ENCODE measurements around the gene NABP2. TPM values are rescaled to one million over a fixed set of nuclear protein-coding genes. Genes with fewer than 3 reads are reported as not detected.

Gene NABP2
- polyA plus RNA-seq, 1 of the 3 experiments (the other 2 are of a cell fraction), result 49.3 TPM

DNA sequence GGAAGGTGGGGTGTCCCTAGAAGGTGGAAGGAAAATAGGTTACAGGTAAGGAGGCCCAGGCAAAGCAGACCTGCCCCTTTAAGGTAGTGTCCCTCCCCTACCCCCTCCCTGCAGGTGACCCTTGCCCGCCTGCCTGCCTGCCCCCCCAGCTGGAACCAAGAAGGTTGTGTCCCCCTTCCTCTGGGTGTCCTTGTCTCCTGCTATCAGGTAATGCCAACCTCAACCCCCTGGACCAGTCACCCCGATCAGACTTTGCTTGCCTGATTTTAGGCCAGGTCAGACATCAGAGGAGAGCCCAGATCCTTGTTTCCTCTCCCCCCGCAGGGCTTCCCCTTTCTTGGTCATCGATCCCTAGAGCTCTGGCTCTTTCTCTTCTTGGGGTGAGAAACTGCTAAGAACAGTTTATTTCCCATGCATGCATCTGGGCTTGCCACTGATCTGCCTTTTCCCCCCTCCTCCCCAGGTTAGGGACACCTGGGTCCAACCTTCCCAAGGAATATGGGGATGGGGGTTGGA is 5.8 kb downstream of the NABP2 start, which contains the start of gene SLC39A5:
TSS of gene SLC39A5 (plus strand) at position 136 of the 516 bp plus-strand sequence. CDS start 1,224 bp downstream, outside the sequence.
- Histone ChIP-seq H3K4me3 (ENCODE audit: low read depth in 2 of 2, low read length in 1 of 2) (no peak within 1 kb of the TSS), H3K9me3 (no peaks in the 10 kb centered on the region), H3F3A (replicated peaks; ENCODE audit: insufficient read depth) (peaks cover 13% of the 10 kb centered on the region), H4K20me1 (ENCODE audit: insufficient read depth) (no peaks in the 10 kb centered on the region), H3K4me1 (ENCODE audit: control insufficient read depth in 1 of 2, insufficient read depth in 2 of 2, low read depth in 1 of 2, low read length in 1 of 2) (peaks cover 3 to 9% of the 10 kb centered on the region in 2 experiments; a peak in 1 of 4 replicates), H3K36me3 (replicated peaks in 1 of 2; ENCODE audit: control insufficient read depth in 1 of 2, insufficient read depth in 2 of 2, low read length in 1 of 2) (no peaks in the 10 kb centered on the region), H3K9me2 (no peaks in the 10 kb centered on the region), H3K27ac (ENCODE audit: low read depth in 2 of 2, low read length in 1 of 2) (no peak within 1 kb of the TSS), H3K9ac (no peak within 1 kb of the TSS), H3K27me3 (ENCODE audit: insufficient read depth) (no peaks in the 10 kb centered on the region), H3K4me2 (no peak within 1 kb of the TSS), H3K79me2 (ENCODE audit: insufficient read depth) (no peaks in the 10 kb centered on the region), H2AFZ (ENCODE audit: low read depth) (no peak within 1 kb of the TSS)
- CTCF ChIA-PET, result interaction anchor here (1.3 to 1.7 kb wide), 2 partner anchors 28 to 41 kb away, joined by 6 read pairs; partner anchors contain the start of genes ANKRD52 and SMARCC2
- 83% methylated on average over 4 of the region's 4 CpGs for WGBS (ENCODE audit: low lambda C conversion rate)
- TF ChIP-seq MEF2A (IDR thresholded peaks at IDR 0.05; ENCODE audit: borderline replicate concordance, low read depth) (no peak), EZH2phosphoT487 (IDR thresholded peaks at IDR 0.05; ENCODE audit: borderline replicate concordance, low read depth) (no peak), SIN3A (IDR thresholded peaks at IDR 0.05; ENCODE audit: borderline replicate concordance, low read depth, low read length) (no peak), YY1 (IDR thresholded peaks at IDR 0.05; ENCODE audit: low read depth) (no peak), SMC3 (IDR thresholded peaks at IDR 0.05; ENCODE audit: low read depth, low read length) (no peak), TEAD4 (IDR thresholded peaks at IDR 0.05; ENCODE audit: borderline replicate concordance, insufficient read depth) (no peak), NFIC (IDR thresholded peaks at IDR 0.05; ENCODE audit: borderline replicate concordance) (no peak), POLR2AphosphoS5 (IDR thresholded peaks at IDR 0.05; ENCODE audit: low read depth, low read length) (no peak), RAD21 (IDR thresholded peaks at IDR 0.05; ENCODE audit: low read length) (no peak), CHD2 (IDR thresholded peaks at IDR 0.05; ENCODE audit: low read length, partially characterized antibody) (no peak), REST (IDR thresholded peaks at IDR 0.05; ENCODE audit: low read depth, low read length) (no peak), TCF12 (IDR thresholded peaks at IDR 0.05) (no peak), RXRA (IDR thresholded peaks at IDR 0.05; ENCODE audit: borderline replicate concordance, low read depth) (no peak)
- TF ChIP-seq, protein P1, sequence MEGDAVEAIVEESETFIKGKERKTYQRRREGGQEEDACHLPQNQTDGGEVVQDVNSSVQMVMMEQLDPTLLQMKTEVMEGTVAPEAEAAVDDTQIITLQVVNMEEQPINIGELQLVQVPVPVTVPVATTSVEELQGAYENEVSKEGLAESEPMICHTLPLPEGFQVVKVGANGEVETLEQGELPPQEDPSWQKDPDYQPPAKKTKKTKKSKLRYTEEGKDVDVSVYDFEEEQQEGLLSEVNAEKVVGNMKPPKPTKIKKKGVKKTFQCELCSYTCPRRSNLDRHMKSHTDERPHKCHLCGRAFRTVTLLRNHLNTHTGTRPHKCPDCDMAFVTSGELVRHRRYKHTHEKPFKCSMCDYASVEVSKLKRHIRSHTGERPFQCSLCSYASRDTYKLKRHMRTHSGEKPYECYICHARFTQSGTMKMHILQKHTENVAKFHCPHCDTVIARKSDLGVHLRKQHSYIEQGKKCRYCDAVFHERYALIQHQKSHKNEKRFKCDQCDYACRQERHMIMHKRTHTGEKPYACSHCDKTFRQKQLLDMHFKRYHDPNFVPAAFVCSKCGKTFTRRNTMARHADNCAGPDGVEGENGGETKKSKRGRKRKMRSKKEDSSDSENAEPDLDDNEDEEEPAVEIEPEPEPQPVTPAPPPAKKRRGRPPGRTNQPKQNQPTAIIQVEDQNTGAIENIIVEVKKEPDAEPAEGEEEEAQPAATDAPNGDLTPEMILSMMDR (IDR thresholded peaks at IDR 0.05), result no peak
- TF ChIP-seq, protein P2, sequence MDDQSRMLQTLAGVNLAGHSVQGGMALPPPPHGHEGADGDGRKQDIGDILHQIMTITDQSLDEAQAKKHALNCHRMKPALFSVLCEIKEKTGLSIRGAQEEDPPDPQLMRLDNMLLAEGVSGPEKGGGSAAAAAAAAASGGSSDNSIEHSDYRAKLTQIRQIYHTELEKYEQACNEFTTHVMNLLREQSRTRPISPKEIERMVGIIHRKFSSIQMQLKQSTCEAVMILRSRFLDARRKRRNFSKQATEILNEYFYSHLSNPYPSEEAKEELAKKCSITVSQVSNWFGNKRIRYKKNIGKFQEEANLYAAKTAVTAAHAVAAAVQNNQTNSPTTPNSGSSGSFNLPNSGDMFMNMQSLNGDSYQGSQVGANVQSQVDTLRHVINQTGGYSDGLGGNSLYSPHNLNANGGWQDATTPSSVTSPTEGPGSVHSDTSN (IDR thresholded peaks at IDR 0.05), result no peak
- no peak for DNase-seq
- POLR2A ChIA-PET, result no interaction called here

Measured in SK-N-SH (cell line).